Measurements from ENCODE around the gene ZBTB44.

ZBTB44 gene

GRCh38 chr11:130213143-130213978 lies 101.4 kb downstream of the ZBTB44 start:
- peak; percentile 58 for DNase-seq

GRCh38 chr11:130212431-130212961 lies 102.2 kb downstream of the ZBTB44 start:
- no peak for DNase-seq

GRCh38 chr11:130211781-130212401 lies 102.8 kb downstream of the ZBTB44 start:
- no peak for DNase-seq

GRCh38 chr11:130211144-130211543 lies 103.6 kb downstream of the ZBTB44 start:
- DNase-seq = no peak

GRCh38 chr11:130209954-130210854 lies 104.5 kb downstream of the ZBTB44 start:
- no peak for DNase-seq

GRCh38 chr11:130209128-130209932 lies 105.4 kb downstream of the ZBTB44 start:
- no peak for DNase-seq

- DNase-seq = no peak
These were observed 106.2 kb downstream of the ZBTB44 start for GRCh38 chr11:130208241-130209127.

- no peak for DNase-seq
These were observed 108.6 kb downstream of the ZBTB44 start for GRCh38 chr11:130206141-130206540.

- DNase-seq = no peak
These were observed 110.0 kb downstream of the ZBTB44 start for GRCh38 chr11:130204703-130205095.

- no peak for DNase-seq
These were observed 110.7 kb downstream of the ZBTB44 start for GRCh38 chr11:130203766-130204702.

- no peak for DNase-seq
These were observed 111.7 kb downstream of the ZBTB44 start for GRCh38 chr11:130202818-130203689.

- no peak for DNase-seq
These were observed 112.5 kb downstream of the ZBTB44 start for GRCh38 chr11:130202009-130202817.

GRCh38 chr11:130201026-130201425 lies 113.7 kb downstream of the ZBTB44 start:
- DNase-seq = no peak

GRCh38 chr11:130199792-130200191 lies 114.9 kb downstream of the ZBTB44 start:
- no peak for DNase-seq

- DNase-seq = no peak
These were observed 115.8 kb downstream of the ZBTB44 start for GRCh38 chr11:130198964-130199363.

GRCh38 chr11:130198292-130198691 lies 116.4 kb downstream of the ZBTB44 start:
- DNase-seq = no peak

GRCh38 chr11:130197386-130198035 lies 117.2 kb downstream of the ZBTB44 start:
- DNase-seq = no peak
